ENCODE measurements around the gene DCC. TPM values are rescaled to one million over a fixed set of nuclear protein-coding genes. Genes with fewer than 3 reads are reported as not detected.

The DCC gene
- total and polyA plus RNA-seq, 3 donors from 2014 or later = 7.9 to 42.1 (median 24.5) TPM

DNA sequence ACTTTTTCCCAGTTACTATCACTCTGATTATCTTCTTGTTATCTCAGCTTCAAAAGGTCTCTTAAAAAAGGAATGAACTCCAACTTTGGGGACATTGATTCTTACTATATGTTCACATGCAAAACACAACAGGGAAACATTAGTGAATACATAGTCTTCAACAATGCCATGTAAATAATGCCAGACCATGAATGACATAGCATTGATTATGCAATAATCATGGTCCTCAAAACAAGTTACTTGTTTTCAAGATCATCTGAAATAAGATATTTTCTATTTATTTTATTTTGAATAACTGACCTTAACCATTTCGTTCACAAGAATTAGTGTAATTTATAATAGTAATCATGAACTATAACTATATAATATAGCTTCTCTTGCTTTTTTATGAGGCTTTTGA lies 982.2 kb downstream of the DCC start:
- Histone ChIP-seq H3K9me3 (no peaks in the 10 kb centered on the region), H3K4me3 (no peak overlapping the region), H3K4me1 (no peaks in the 10 kb centered on the region), H3K36me3 (ENCODE audit: low read depth, missing control alignments) (no peaks in the 10 kb centered on the region), H3K27ac (no peak overlapping the region), H3K27me3 (no peaks in the 10 kb centered on the region)
- 79 to 81% methylated on average over 1 of the region's 1 CpG for WGBS, 2 donors
- intact Hi-C loops (cut with DNase I; ENCODE audit: low total_unique reads) = no loop called here
- DNase-seq = no peak
- TF ChIP-seq, protein P1, sequence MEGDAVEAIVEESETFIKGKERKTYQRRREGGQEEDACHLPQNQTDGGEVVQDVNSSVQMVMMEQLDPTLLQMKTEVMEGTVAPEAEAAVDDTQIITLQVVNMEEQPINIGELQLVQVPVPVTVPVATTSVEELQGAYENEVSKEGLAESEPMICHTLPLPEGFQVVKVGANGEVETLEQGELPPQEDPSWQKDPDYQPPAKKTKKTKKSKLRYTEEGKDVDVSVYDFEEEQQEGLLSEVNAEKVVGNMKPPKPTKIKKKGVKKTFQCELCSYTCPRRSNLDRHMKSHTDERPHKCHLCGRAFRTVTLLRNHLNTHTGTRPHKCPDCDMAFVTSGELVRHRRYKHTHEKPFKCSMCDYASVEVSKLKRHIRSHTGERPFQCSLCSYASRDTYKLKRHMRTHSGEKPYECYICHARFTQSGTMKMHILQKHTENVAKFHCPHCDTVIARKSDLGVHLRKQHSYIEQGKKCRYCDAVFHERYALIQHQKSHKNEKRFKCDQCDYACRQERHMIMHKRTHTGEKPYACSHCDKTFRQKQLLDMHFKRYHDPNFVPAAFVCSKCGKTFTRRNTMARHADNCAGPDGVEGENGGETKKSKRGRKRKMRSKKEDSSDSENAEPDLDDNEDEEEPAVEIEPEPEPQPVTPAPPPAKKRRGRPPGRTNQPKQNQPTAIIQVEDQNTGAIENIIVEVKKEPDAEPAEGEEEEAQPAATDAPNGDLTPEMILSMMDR (IDR thresholded peaks at IDR 0.05) = no peak
- no peak for TF ChIP-seq POLR2A (IDR thresholded peaks at IDR 0.05)

DNA sequence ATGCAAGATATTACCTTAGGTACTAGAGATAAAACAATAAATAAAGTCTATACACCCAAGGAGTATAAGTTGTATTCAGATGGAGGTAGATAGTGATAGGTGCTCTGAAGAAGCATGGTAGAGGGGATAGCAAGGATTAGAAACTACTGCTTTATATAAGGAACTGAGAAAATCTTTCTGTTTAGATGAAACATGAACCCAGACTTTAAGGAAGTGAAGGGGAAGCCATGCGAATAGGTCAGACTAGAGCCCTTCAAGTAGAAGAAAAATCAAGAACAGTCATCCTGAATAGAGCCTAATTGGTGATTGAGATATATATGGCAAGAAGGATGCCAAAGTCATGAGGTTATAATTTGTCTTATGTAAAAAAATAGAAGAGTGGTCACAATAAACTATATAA lies 984.4 kb downstream of the DCC start:
- Histone ChIP-seq H3K36me3 (ENCODE audit: low read depth, missing control alignments) (no peaks in the 10 kb centered on the region), H3K4me3 (no peak overlapping the region), H3K4me1 (no peaks in the 10 kb centered on the region), H3K27me3 (no peaks in the 10 kb centered on the region), H3K9me3 (no peaks in the 10 kb centered on the region), H3K27ac (no peak overlapping the region)
- WGBS, 2 donors = 90 to 91% methylated on average over 1 of the region's 1 CpG
- no peak for DNase-seq
- intact Hi-C loops (cut with DNase I; ENCODE audit: low total_unique reads) = no loop called here
- no peak for TF ChIP-seq POLR2A (IDR thresholded peaks at IDR 0.05)
- TF ChIP-seq, protein P1 (IDR thresholded peaks at IDR 0.05) = no peak

DNA sequence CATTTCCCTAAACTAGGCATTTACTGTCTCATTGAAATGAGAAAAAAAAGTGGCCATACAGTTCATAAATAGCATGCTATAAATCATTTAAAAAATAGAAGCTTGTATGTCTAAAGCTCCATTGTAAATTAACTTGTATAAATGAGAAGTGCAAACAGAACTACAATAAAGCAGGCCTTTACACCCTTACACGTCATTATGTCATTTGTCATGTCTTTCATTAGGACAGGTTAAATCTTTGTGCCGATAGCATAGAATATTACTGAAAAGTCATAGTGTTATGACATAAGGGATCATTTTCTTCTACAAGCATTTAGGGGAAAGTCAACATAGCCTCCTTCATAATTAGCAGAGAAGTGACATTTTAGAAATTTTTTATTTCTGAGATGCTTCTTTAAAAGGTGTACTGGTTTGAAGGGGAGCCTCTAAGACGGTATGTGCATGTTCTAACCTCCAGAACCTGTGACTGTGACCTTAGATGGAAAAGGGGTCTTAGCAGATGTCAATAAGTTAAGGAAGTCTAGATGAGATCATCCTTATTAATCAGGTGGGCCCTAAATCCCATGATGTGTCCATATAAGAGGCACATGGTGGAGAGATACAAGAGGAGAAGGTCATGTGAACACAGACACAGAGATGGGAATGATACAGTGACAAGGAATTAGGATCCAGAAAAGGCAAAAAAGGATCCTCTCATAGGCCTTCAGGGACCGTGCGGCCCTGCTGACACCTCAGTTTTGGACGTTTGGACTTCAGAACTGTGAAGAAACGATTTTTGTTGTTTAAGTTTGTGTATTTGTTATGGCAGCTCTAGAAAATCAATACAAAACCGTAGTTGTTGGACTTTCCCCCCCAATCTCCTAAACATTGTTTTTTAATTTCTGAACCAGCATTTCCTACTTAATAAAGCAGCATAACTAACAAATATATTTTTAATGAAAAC lies 1020.8 kb downstream of the DCC start:
- TF ChIP-seq, protein P1 (IDR thresholded peaks at IDR 0.05) = no peak
- TF ChIP-seq POLR2A (IDR thresholded peaks at IDR 0.05) = no peak
- H3K27me3 ChIP-seq = no peaks in the 10 kb centered on the region
- no peaks in the 10 kb centered on the region for H3K36me3 ChIP-seq (ENCODE audit: low read depth, missing control alignments)
- no peak for DNase-seq
- 89% methylated on average over 8 of the region's 8 CpGs for WGBS, 2 donors
- no peaks in the 10 kb centered on the region for H3K9me3 ChIP-seq
- no peak overlapping the region for H3K4me3 ChIP-seq
- H3K27ac ChIP-seq = no peak overlapping the region
- intact Hi-C loops (cut with DNase I; ENCODE audit: low total_unique reads) = no loop called here
- no peaks in the 10 kb centered on the region for H3K4me1 ChIP-seq

DNA sequence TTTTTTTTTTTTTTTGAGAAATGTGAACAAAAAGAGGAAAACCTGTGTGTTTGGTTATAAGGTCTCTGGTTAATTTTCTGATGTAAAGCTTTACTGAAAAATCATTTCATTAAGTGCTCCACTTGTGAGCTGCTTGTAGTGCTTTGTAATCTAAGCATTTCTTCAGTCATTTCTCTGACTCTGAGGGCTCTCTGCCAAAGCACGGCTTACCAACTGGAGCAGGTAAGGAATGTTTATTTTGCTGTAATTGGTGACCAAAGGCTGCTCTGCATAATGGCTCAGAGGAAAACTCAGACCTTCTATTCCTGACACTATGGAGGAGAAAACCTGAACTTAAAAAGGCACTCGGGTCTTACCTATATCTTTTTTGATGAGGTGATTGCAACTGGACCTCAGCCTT lies 1035.6 kb downstream of the DCC start:
- intact Hi-C loops (cut with DNase I; ENCODE audit: low total_unique reads) = no loop called here
- no peak overlapping the region for H3K4me3 ChIP-seq
- no peaks in the 10 kb centered on the region for H3K36me3 ChIP-seq (ENCODE audit: low read depth, missing control alignments)
- H3K9me3 ChIP-seq = no peaks in the 10 kb centered on the region
- no peaks in the 10 kb centered on the region for H3K4me1 ChIP-seq
- WGBS, 2 donors = 74 to 80% methylated on average over 2 of the region's 2 CpGs
- no peak for DNase-seq
- H3K27ac ChIP-seq = no peak overlapping the region
- no peaks in the 10 kb centered on the region for H3K27me3 ChIP-seq
- TF ChIP-seq POLR2A (IDR thresholded peaks at IDR 0.05) = no peak
- TF ChIP-seq, protein P1 (IDR thresholded peaks at IDR 0.05) = no peak

Data from testis (tissue), 3 donors.